CD14-positive monocyte (primary cell): Measurements from ENCODE around the gene ALKBH6. TPM values are rescaled to one million over a fixed set of nuclear protein-coding genes. Genes with fewer than 3 reads are reported as not detected.

Experiments
- DNase-seq, 3 donors: peaks; one replicate each; pipeline ENCODE4 v3.0.0-alpha.2; 2011 to 2022
- H2AFZ ChIP-seq: 2 replicates; pipeline ENCODE4 v1.6.0; 2012; ENCODE audit warnings: mild to moderate bottlenecking, low read depth, low read length, inconsistent platforms; ENCODE audit not compliant: insufficient read depth, poor library complexity, severe bottlenecking
- H3K27ac ChIP-seq, 2 donors: 1 replicate in 1 of 2; 2 replicates in 1 of 2; pipeline ENCODE4 v1.5.1; 2012 to 2013; ENCODE audit warnings: low read length in 2 of 2, control low read depth in 1 of 2, inconsistent platforms in 1 of 2, low read depth in 1 of 2, mild to moderate bottlenecking in 1 of 2
- H3K27me3 ChIP-seq, 2 donors: one replicate each; pipeline versions ENCODE4 v1.6.0 to v1.6.1; 2011 to 2013; ENCODE audit warnings: low read length in 2 of 2; ENCODE audit not compliant: control insufficient read depth in 2 of 2, insufficient read depth in 2 of 2
- H3K36me3 ChIP-seq, 2 donors: replicated peaks in 1 of 2; 1 replicate in 1 of 2; 2 replicates in 1 of 2; pipeline versions ENCODE4 v1.5.1 to v1.6.1; 2012 to 2013; ENCODE audit warnings: low read length in 2 of 2, control low read depth in 1 of 2, inconsistent platforms in 1 of 2, mild to moderate bottlenecking in 1 of 2; ENCODE audit not compliant: insufficient read depth in 2 of 2, control insufficient read depth in 1 of 2
- H3K4me1 ChIP-seq, 2 donors: 1 replicate in 1 of 2; 2 replicates in 1 of 2; pipeline versions ENCODE4 v1.5.1 to v1.6.1; 2012 to 2013; ENCODE audit warnings: low read length in 2 of 2, control low read depth in 1 of 2, inconsistent platforms in 1 of 2, mild to moderate bottlenecking in 1 of 2, moderate library complexity in 1 of 2; ENCODE audit not compliant: insufficient read depth in 2 of 2, control insufficient read depth in 1 of 2
- H3K4me2 ChIP-seq: replicated peaks from 2 replicates; pipeline ENCODE3; 2012; ENCODE audit warnings: low read length, moderate library complexity, mild to moderate bottlenecking; ENCODE audit not compliant: poor library complexity, severe bottlenecking; ENCODE audit errors: extremely low read depth
- H3K4me3 ChIP-seq, 3 experiments: fragments of 200-600 bp in 1 of 3; sonication (generic) in 1 of 3; replicated peaks in 1 of 3; 1 replicate in 2 of 3; 2 replicates in 1 of 3; pipeline ENCODE4 v1.5.1; 2011 to 2013; ENCODE audit warnings: low read length in 3 of 3, mild to moderate bottlenecking in 3 of 3, control low read depth in 2 of 3, low read depth in 2 of 3, inconsistent platforms in 1 of 3, moderate library complexity in 1 of 3
- H3K79me2 ChIP-seq: 2 replicates; pipeline ENCODE4 v1.6.0; 2012; ENCODE audit warnings: mild to moderate bottlenecking, control low read depth, inconsistent platforms, low read length, moderate library complexity; ENCODE audit not compliant: insufficient read depth
- H3K9ac ChIP-seq: 2 replicates; pipeline ENCODE4 v1.6.0; 2017; ENCODE audit warnings: low read length, mild to moderate bottlenecking; ENCODE audit not compliant: insufficient read depth, poor library complexity, severe bottlenecking
- H3K9me3 ChIP-seq, 2 donors: replicated peaks in 1 of 2; 1 replicate in 1 of 2; 2 replicates in 1 of 2; pipeline versions ENCODE4 v1.5.1 to v1.6.1; 2012 to 2013; ENCODE audit warnings: low read length in 2 of 2, control low read depth in 1 of 2; ENCODE audit not compliant: control insufficient read depth in 1 of 2, insufficient read depth in 1 of 2
- H4K20me1 ChIP-seq: 2 replicates; pipeline ENCODE4 v1.6.0; 2012; ENCODE audit warnings: mild to moderate bottlenecking, low read length, control low read depth, moderate library complexity; ENCODE audit not compliant: insufficient read depth
- H3K27ac Mint-ChIP-seq, 7 donors: one replicate each; pipeline ENCODE4 v1.8.0; 2020; ENCODE audit warnings: mild to moderate bottlenecking in 7 of 7, mixed read lengths in 7 of 7, moderate library complexity in 6 of 7, inconsistent platforms in 2 of 7
- H3K27me3 Mint-ChIP-seq, 3 donors: one replicate each; pipeline ENCODE4 v1.8.0; 2021 to 2022; ENCODE audit warnings: low read depth in 3 of 3, mild to moderate bottlenecking in 3 of 3, mixed read lengths in 3 of 3, moderate library complexity in 3 of 3, inconsistent platforms in 1 of 3
- H3K36me3 Mint-ChIP-seq, 2 donors: one replicate each; pipeline ENCODE4 v1.8.0; 2020; ENCODE audit warnings: mixed read lengths in 2 of 2, inconsistent platforms in 1 of 2, mild to moderate bottlenecking in 1 of 2
- H3K4me1 Mint-ChIP-seq: one replicate; pipeline ENCODE4 v1.8.0; 2020; ENCODE audit warnings: mild to moderate bottlenecking, mixed read lengths
- H3K4me3 Mint-ChIP-seq, 2 donors: one replicate each; pipeline ENCODE4 v1.8.0; 2020; ENCODE audit warnings: mild to moderate bottlenecking in 2 of 2, mixed read lengths in 2 of 2, moderate library complexity in 1 of 2
- H3K9me3 Mint-ChIP-seq, 7 donors: one replicate each; pipeline ENCODE4 v1.8.0; 2020 to 2022; ENCODE audit warnings: mixed read lengths in 7 of 7, mild to moderate bottlenecking in 6 of 7, moderate library complexity in 6 of 7, inconsistent platforms in 2 of 7
- CTCF ChIP-seq: fragments of 200-600 bp; IDR thresholded peaks from one replicate; pipeline ENCODE4 v1.8.0; 2022; ENCODE audit warnings: antibody characterized with exemption, mild to moderate bottlenecking
- WGBS: methylation state at CpG from one replicate; pipeline ENCODE4 v1.1.5; 2013; ENCODE audit warnings: missing lambda C conversion rate; ENCODE audit not compliant: insufficient coverage; 5-methylcytosine and 5-hydroxymethylcytosine counted together
- intact Hi-C, 2 donors: fragments of 100-400 bp; cut with micrococcal nuclease; formaldehyde crosslinking; loops; one replicate each; pipeline versions ENCODE4 v1.15.0 to v1.15.1; 2023
- polyA plus RNA-seq, 3 donors: library from polyadenylated mRNA; depleted of rRNA in 1 of 3; unstranded in 2 of 3; stranded (reverse) in 1 of 3; fragments of 300-500 nt in 2 of 3; fragments of >200 nt in 1 of 3; fragmentation: Illumina TruSeq in 2 of 3; gene quantifications; 1 replicate in 2 of 3; 2 replicates in 1 of 3; pipeline ENCODE4 v1.2.3, GENCODE V29; 2012 to 2021

ALKBH6 gene
- polyA plus RNA-seq, 3 donors = 13.1 to 29.3 (median 16.1) TPM

GRCh38 chr19:36046443-36047050, 32.5 kb upstream of the ALKBH6 start:
- Mint-ChIP-seq H3K4me3 (no peak overlapping the region), H3K9me3 (no peaks in the 10 kb centered on the region), H3K27me3 (no peaks in the 10 kb centered on the region), H3K36me3 (no peaks in the 10 kb centered on the region), H3K27ac (no peak overlapping the region), H3K4me1 (peaks cover 4% of the 10 kb centered on the region)
- H3K9me3 ChIP-seq = no peaks in the 10 kb centered on the region
- no peak overlapping the region for H3K27ac ChIP-seq
- no peaks in the 10 kb centered on the region for H4K20me1 ChIP-seq
- H3K4me3 ChIP-seq = no peak overlapping the region
- 96% methylated on average over 3 of the region's 5 CpGs for WGBS
- intact Hi-C loops = no loop called here
- no peak for DNase-seq
- H3K36me3 ChIP-seq = no peaks in the 10 kb centered on the region
- no peaks in the 10 kb centered on the region for H3K27me3 ChIP-seq
- no peak overlapping the region for H3K4me2 ChIP-seq
- no peaks in the 10 kb centered on the region for H3K4me1 ChIP-seq
- TF ChIP-seq CTCF = no peak
- H3K9ac ChIP-seq = no peak overlapping the region
- H3K79me2 ChIP-seq = no peaks in the 10 kb centered on the region
- H2AFZ ChIP-seq = no peak overlapping the region

- no peaks in the 10 kb centered on the region for H3K9me3 ChIP-seq
- 100% methylated on average over 1 of the region's 2 CpGs for WGBS
- no peaks in the 10 kb centered on the region for H3K79me2 ChIP-seq
- Mint-ChIP-seq H3K36me3 (peaks cover 3 to 4% of the 10 kb centered on the region in 2 donors), H3K9me3 (no peaks in the 10 kb centered on the region), H3K27ac (no peak overlapping the region), H3K4me1 (peaks cover 8% of the 10 kb centered on the region), H3K27me3 (no peaks in the 10 kb centered on the region), H3K4me3 (no peak overlapping the region)
- H2AFZ ChIP-seq = no peak overlapping the region
- no peaks in the 10 kb centered on the region for H3K27me3 ChIP-seq
- H3K9ac ChIP-seq = no peak overlapping the region
- no peaks in the 10 kb centered on the region for H3K36me3 ChIP-seq
- DNase-seq = no peak
- H3K4me3 ChIP-seq = no peak overlapping the region
- no peaks in the 10 kb centered on the region for H3K4me1 ChIP-seq
- H4K20me1 ChIP-seq = no peaks in the 10 kb centered on the region
- intact Hi-C loops = no loop called here
- no peak overlapping the region for H3K4me2 ChIP-seq
- TF ChIP-seq CTCF = no peak
- H3K27ac ChIP-seq = no peak overlapping the region
Observed at GRCh38 chr19:36043952-36044351, 29.9 kb upstream of the ALKBH6 start.
